GM13976 (cell line): Measurements from ENCODE around the gene PRRT1B.

Source experiments
- DNase-seq: peaks from one replicate; pipeline ENCODE4 v3.0.0; 2012; ENCODE audit warnings: low spot score
- CTCF ChIP-seq: IDR thresholded peaks from 2 replicates; pipeline ENCODE4 v1.5.1; 2012; ENCODE audit warnings: borderline replicate concordance, mild to moderate bottlenecking; ENCODE audit not compliant: insufficient read depth; ENCODE audit errors: extremely low read depth, missing control alignments, control extremely low read depth
- in situ Hi-C: fragments of 300-500 bp; cut with MboI; formaldehyde crosslinking; loops from one replicate; pipeline ENCODE4 v1.12.0; 2022; ENCODE audit warnings: low sequenced_read_pairs, mixed read lengths, inconsistent platforms; ENCODE audit not compliant: unreplicated experiment

The PRRT1B gene

DNA sequence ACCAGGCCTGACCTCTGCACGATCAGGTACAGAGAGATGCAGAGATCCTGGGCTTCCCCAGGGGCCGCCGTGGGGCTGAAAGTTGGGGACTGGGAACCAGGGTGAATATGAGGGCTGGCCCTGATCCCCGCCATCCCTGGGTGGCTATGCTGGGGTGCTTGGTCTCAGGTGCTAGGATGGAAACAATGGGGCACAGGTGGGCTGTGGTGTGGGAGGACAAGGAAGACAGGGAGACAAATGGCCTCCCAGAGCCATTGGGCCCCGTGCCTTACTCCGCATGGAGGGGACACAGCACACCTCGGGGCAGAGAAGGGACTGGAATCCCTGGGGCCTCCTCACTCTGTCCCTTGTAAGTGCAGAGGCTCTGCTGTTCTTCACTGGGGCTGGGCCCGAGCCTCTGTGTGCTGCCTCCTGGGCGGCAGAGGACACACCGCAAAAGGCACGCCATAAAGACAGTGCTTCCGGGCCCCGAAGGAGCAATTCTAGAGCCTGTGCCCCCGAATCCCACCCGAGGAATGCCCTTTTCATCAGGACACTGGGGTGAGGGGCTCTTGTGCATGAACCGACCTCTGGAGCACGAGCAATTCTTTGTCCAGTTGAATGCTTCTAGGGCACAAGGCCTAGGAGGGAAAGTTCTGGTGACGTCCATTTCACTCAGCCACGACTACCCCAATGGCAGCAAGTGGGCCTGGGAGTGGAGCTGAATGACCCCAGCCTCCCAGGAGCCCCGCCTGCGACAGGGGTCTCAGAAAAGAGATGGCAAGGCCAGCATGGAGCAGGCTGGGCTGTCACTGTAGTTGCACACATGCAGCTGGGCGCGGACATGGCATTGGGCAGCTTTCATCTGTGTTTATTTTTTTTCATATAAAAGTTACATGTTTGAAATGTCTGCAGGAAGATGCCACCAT, 30.9 kb downstream of the PRRT1B start:
- in situ Hi-C loops: no loop called here
- no peak for DNase-seq
- no peak for TF ChIP-seq CTCF

DNA sequence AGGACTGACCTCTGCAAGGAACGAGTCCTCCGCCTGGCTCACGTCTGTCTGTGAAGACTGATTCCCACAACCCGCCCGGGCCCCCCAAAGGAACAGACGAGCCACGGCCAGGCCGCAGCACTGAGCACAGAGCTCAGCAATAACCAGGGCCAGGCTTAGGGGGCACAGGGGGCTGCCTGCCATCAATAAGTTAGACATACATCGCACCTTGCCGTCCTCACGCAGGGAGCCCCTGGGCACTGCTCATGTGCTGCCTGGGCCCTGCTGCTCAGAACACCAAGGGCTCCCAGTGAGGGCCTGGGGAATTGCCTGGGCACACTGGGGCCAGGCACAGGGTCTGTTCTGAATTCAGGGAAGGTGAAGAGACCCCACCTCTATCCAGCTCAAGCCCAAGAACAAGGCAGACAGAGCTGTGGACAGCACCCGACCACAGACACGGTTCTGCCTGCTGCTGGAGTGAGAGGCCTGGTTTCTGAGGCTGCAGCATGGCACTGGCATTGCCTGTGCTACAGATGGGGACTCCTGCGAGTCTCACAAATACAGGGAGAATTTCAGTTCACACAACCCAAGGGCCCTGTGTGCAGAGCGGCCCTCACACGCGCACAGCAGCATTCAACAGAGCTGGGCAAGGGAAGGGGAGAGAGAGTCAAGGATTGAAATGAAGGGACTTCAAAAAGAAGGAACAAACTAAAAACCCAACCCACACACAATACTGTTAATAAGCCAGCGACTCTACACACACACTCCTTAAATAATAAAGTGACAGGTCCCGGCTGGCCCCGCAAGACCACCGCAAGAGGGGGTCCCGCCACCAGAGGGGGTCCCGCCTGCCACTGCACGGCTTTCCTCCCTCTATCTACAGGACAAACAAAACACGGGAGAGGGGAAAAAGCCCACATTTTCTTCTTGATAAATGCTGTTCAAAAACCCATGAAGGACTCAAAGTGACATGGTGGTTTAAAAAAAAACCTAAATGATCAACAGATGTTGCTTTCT, 32.0 kb downstream of the PRRT1B start:
- no peak for TF ChIP-seq CTCF
- in situ Hi-C loops: no loop called here
- no peak for DNase-seq

DNA sequence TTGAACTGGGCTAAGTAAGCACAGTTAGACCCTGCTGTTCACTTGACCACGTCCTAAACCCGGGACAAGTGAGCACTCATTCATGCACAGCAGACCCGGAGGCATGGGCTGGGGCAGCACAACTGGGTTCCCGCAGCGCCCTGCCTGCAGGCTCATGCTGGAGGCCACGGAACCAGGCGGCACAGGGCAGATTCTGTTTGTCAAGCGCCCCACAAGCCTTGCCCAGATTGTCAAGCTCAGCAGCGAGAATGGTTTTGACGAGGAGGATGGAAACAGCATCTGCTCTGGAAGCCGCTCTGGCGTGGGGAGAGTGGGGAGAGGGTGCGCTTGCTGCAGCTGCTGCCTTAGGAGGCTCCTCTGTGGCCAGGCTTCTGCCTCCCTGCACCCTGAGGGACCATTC, 32.7 kb downstream of the PRRT1B start:
- no peak for TF ChIP-seq CTCF
- in situ Hi-C loops: no loop called here
- no peak for DNase-seq

- in situ Hi-C loops: no loop called here
- DNase-seq: peak; percentile 84
These were observed 33.6 kb downstream of the PRRT1B start for GRCh38 chr9:131578731-131579504.

GRCh38 chr9:131579789-131580211, 34.5 kb downstream of the PRRT1B start:
- in situ Hi-C loops: no loop called here
- TF ChIP-seq CTCF: no peak
- no peak for DNase-seq

More at GRCh38 chr9:131578731-131579504, 33.6 kb downstream of the PRRT1B start:
- TF ChIP-seq CTCF: no peak

- no peak for TF ChIP-seq CTCF
- in situ Hi-C loops: no loop called here
- DNase-seq: no peak
These were observed 35.0 kb downstream of the PRRT1B start for GRCh38 chr9:131580358-131580757.
